Gastrocnemius medialis (tissue), 4 donors: ENCODE data around the gene CD8B2.

Experiments
- CTCF ChIP-seq, 5 experiments: fragments of 450-650 bp in 3 of 5; fragments of 200-600 bp in 2 of 5; sonication (generic) in 2 of 5; IDR thresholded peaks in 4 of 5; conservative IDR thresholded peaks in 1 of 5; 1 replicate in 4 of 5; 2 replicates in 1 of 5; pipeline ENCODE4 v1.5.1; 2016 to 2019; ENCODE audit warnings: antibody characterized with exemption in 5 of 5, mild to moderate bottlenecking in 3 of 5, moderate library complexity in 3 of 5
- POLR2A ChIP-seq, 2 donors: fragments of 450-650 bp; IDR thresholded peaks; one replicate each; pipeline ENCODE4 v1.6.1; 2017; ENCODE audit warnings: antibody characterized with exemption in 2 of 2, mild to moderate bottlenecking in 2 of 2, moderate library complexity in 2 of 2

- TF ChIP-seq CTCF (IDR thresholded peaks at IDR 0.05 in 4 of 5, conservative IDR thresholded peaks at IDR 0.05 in 1 of 5) (no peak), POLR2A (IDR thresholded peaks at IDR 0.05) (no peak)
These were observed 73.6 kb downstream of the CD8B2 start for GRCh38 chr2:106560773-106561172.
